ENCODE data around the gene USH2A. TPM values are rescaled to one million over a fixed set of nuclear protein-coding genes. Genes with fewer than 3 reads are reported as not detected.

Gene USH2A
- total RNA-seq, 2 experiments from 2014 or later, result not detected

- Mint-ChIP-seq H3K36me3 (ENCODE audit: low read depth) (peaks cover under 1% of the 10 kb centered on the region), H3K9me3 (peaks cover 2% of the 10 kb centered on the region), H3K27me3 (no peaks in the 10 kb centered on the region), H3K4me1 (ENCODE audit: low read depth) (no peaks in the 10 kb centered on the region), H3K4me3 (no peak overlapping the region), H3K27ac (no peak overlapping the region)
- TF ChIP-seq CTCF (IDR thresholded peaks at IDR 0.05), result no peak
- CTCF ChIA-PET, result no interaction called here
- intact Hi-C loops (cut with micrococcal nuclease), result no loop called here
- DNase-seq (no peak), ATAC-seq (no peak)
- POLR2A ChIA-PET, result no interaction called here
Observed at GRCh38 chr1:215594640-215595039, 828.6 kb downstream of the USH2A start.

- intact Hi-C loops (cut with micrococcal nuclease), result no loop called here
- TF ChIP-seq CTCF (IDR thresholded peaks at IDR 0.05), result no peak
- Mint-ChIP-seq H3K27ac (no peak overlapping the region), H3K36me3 (ENCODE audit: low read depth) (peaks cover 4% of the 10 kb centered on the region), H3K9me3 (peaks cover 2% of the 10 kb centered on the region), H3K4me1 (ENCODE audit: low read depth) (no peaks in the 10 kb centered on the region), H3K4me3 (no peak overlapping the region), H3K27me3 (no peaks in the 10 kb centered on the region)
- DNase-seq (no peak), ATAC-seq (no peak)
- CTCF ChIA-PET, result no interaction called here
- POLR2A ChIA-PET, result no interaction called here
Observed at GRCh38 chr1:215590779-215591491, 832.3 kb downstream of the USH2A start.

- ChIA-PET CTCF (no interaction called here), POLR2A (no interaction called here)
- no peak overlapping the region for H3K4me3 Mint-ChIP-seq
- intact Hi-C loops (cut with micrococcal nuclease), result no loop called here
- peaks cover 6% of the 10 kb centered on the region for H3K9me3 Mint-ChIP-seq
- ATAC-seq (no peak), DNase-seq (no peak)
- no peak overlapping the region for H3K27ac Mint-ChIP-seq
- H3K27me3 Mint-ChIP-seq, result no peaks in the 10 kb centered on the region
- TF ChIP-seq CTCF (IDR thresholded peaks at IDR 0.05), result no peak
- no peaks in the 10 kb centered on the region for H3K4me1 Mint-ChIP-seq (ENCODE audit: low read depth)
- H3K36me3 Mint-ChIP-seq (ENCODE audit: low read depth), result peaks cover 4% of the 10 kb centered on the region
Observed at GRCh38 chr1:215589650-215590435, 833.4 kb downstream of the USH2A start.

GRCh38 chr1:215584389-215584788 lies 838.9 kb downstream of the USH2A start:
- CTCF ChIA-PET, result no interaction called here
- peaks cover 4% of the 10 kb centered on the region for H3K36me3 Mint-ChIP-seq (ENCODE audit: low read depth)
- no peak for DNase-seq
- H3K9me3 Mint-ChIP-seq, result peaks cover 7% of the 10 kb centered on the region
- no peak overlapping the region for H3K27ac Mint-ChIP-seq
- TF ChIP-seq CTCF (IDR thresholded peaks at IDR 0.05), result no peak
- no peak for ATAC-seq
- intact Hi-C loops (cut with micrococcal nuclease), result no loop called here
- no peaks in the 10 kb centered on the region for H3K27me3 Mint-ChIP-seq
- no peaks in the 10 kb centered on the region for H3K4me1 Mint-ChIP-seq (ENCODE audit: low read depth)
- POLR2A ChIA-PET, result no interaction called here
- no peak overlapping the region for H3K4me3 Mint-ChIP-seq

- no peak for DNase-seq
- ATAC-seq, result no peak
- intact Hi-C loops (cut with micrococcal nuclease), result no loop called here
- CTCF ChIA-PET, result no interaction called here
- TF ChIP-seq CTCF (IDR thresholded peaks at IDR 0.05), result no peak
- H3K4me3 Mint-ChIP-seq, result no peak overlapping the region
- POLR2A ChIA-PET, result no interaction called here
- peaks cover 4% of the 10 kb centered on the region for H3K36me3 Mint-ChIP-seq (ENCODE audit: low read depth)
- H3K9me3 Mint-ChIP-seq, result peaks cover 7% of the 10 kb centered on the region
- H3K27me3 Mint-ChIP-seq, result no peaks in the 10 kb centered on the region
- no peak overlapping the region for H3K27ac Mint-ChIP-seq
- no peaks in the 10 kb centered on the region for H3K4me1 Mint-ChIP-seq (ENCODE audit: low read depth)
Observed at GRCh38 chr1:215583185-215583749, 840.0 kb downstream of the USH2A start.
